Activated T-helper 1 cell treated with anti-CD3 and anti-CD28 coated beads, Interleukin-12 subunit alpha, Interleukin-12 subunit beta, Interleukin-2, Interleukin-4 antibody, amounts not matched to agents 30 ng/mL and 10 ng/mL and 1 ng/mL, durations not matched to agents 14 hours and 24 hours and 36 hours (primary cell): ENCODE measurements around the gene RNF207. TPM values are rescaled to one million over a fixed set of nuclear protein-coding genes. Genes with fewer than 3 reads are reported as not detected.

Experiments
- DNase-seq: peaks from one replicate; pipeline ENCODE4 v3.0.0; 2021; ENCODE audit warnings: low spot score
- H3K27ac Mint-ChIP-seq: one replicate; pipeline ENCODE4 v1.8.0; 2021; ENCODE audit warnings: mild to moderate bottlenecking, mixed read lengths
- H3K27me3 Mint-ChIP-seq: one replicate; pipeline ENCODE4 v1.8.0; 2022; ENCODE audit warnings: mild to moderate bottlenecking, moderate library complexity, mixed read lengths; ENCODE audit not compliant: insufficient read depth
- H3K36me3 Mint-ChIP-seq: one replicate; pipeline ENCODE4 v1.8.0; 2021; ENCODE audit warnings: low read depth, mixed read lengths
- H3K4me1 Mint-ChIP-seq: one replicate; pipeline ENCODE4 v1.8.0; 2021; ENCODE audit warnings: low read depth, mixed read lengths
- H3K4me3 Mint-ChIP-seq: one replicate; pipeline ENCODE4 v1.8.0; 2021; ENCODE audit warnings: mild to moderate bottlenecking, moderate library complexity, mixed read lengths
- H3K9me3 Mint-ChIP-seq: one replicate; pipeline ENCODE4 v1.8.0; 2021; ENCODE audit warnings: mixed read lengths
- intact Hi-C: fragments of 100-400 bp; cut with micrococcal nuclease; formaldehyde crosslinking; loops from one replicate; pipeline ENCODE4 v1.15.1; 2024
- total RNA-seq: library from RNA; stranded (reverse); gene quantifications from 2 replicates; pipeline ENCODE4 v1.2.3, GENCODE V29; 2022

RNF207 gene
- total RNA-seq, 1 donor from 2014 or later: 65.8 TPM

- intact Hi-C loops: loop anchor here (1.0 to 5.0 kb wide), 3 partner anchors 29 to 368 kb away; partner anchors contain the start of genes KLHL21 and RPL22
- no peak for DNase-seq
- H3K27ac Mint-ChIP-seq: peak overlapping the region; percentile 87
- peaks cover 19% of the 10 kb centered on the region for H3K4me1 Mint-ChIP-seq
- peaks cover 20% of the 10 kb centered on the region for H3K36me3 Mint-ChIP-seq
- no peaks in the 10 kb centered on the region for H3K9me3 Mint-ChIP-seq
- peak overlapping the region; percentile 91 for H3K4me3 Mint-ChIP-seq
- peaks cover 3% of the 10 kb centered on the region for H3K27me3 Mint-ChIP-seq
These were observed 28.8 kb downstream of the RNF207 start for GRCh38 chr1:6234502-6235295.

DNA sequence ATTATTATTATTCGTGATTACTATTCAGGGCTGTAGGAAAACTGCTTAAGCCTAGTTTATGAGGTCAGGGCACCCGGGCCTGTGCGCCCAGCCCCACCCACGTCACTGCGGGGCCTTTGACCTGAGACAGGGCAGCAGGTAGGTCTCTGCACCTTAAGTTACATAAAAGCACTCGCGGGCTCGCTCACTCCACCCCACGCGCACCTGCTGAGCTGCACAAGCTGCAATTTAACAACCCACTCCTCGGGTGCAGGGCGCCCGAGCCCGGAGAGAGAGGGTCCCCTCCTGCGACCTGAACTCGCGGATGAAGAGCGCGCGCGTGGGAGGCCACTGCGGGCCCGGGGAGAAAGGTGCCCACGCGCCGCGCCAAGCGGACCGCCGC lies 29.4 kb downstream of the RNF207 start:
- Mint-ChIP-seq H3K9me3 (no peaks in the 10 kb centered on the region), H3K4me1 (peaks cover 19% of the 10 kb centered on the region), H3K27me3 (peaks cover 9% of the 10 kb centered on the region), H3K27ac (peak overlapping the region; percentile 87), H3K4me3 (peak overlapping the region; percentile 91), H3K36me3 (peaks cover 18% of the 10 kb centered on the region)
- DNase-seq: peak; percentile 14
- intact Hi-C loops: loop anchor here (1.0 to 5.0 kb wide), 3 partner anchors 30 to 367 kb away; partner anchors contain the start of genes KLHL21 and RPL22

- Mint-ChIP-seq H3K27ac (no peak overlapping the region), H3K36me3 (peaks cover 15% of the 10 kb centered on the region), H3K4me3 (peak overlapping the region; percentile 37), H3K27me3 (peaks cover 24% of the 10 kb centered on the region), H3K9me3 (no peaks in the 10 kb centered on the region), H3K4me1 (peaks cover 26% of the 10 kb centered on the region)
- intact Hi-C loops: loop anchor here (5.0 kb wide), 1 partner anchor 365 kb away; the partner anchor contains the start of gene KLHL21
- no peak for DNase-seq
These were observed 31.2 kb downstream of the RNF207 start for GRCh38 chr1:6237093-6237492.

DNA sequence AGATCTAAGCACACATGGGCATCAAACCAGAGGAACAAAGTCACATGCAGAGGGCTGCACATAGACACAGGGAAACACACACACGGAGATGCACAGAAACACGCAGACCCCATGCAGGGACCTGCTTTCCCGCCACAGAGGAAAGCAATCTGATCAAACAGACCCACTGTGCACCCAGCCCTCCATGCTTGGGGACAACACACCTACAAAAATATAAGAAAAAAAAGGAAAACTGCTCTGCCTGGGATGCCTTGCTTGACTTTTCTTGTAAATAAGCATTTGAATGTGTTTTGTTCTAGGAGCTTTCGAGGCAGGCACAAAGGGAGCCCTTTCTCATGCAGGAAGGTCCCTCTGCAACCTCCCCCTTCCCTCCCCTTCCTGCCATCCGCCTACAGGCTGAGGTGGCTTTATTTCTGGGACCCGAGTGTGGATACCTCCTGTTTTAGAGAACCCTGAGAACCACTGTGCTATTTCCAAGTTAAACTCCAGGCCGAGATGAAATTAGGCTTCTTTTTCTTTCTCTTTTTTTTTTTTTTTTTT lies 33.4 kb downstream of the RNF207 start:
- no peak for DNase-seq
- intact Hi-C loops: loop anchor here (5.0 kb wide), 1 partner anchor 363 kb away; the partner anchor contains the start of gene KLHL21
- H3K27me3 Mint-ChIP-seq: peaks cover 34% of the 10 kb centered on the region
- H3K4me3 Mint-ChIP-seq: no peak overlapping the region
- peaks cover 15% of the 10 kb centered on the region for H3K4me1 Mint-ChIP-seq
- H3K27ac Mint-ChIP-seq: no peak overlapping the region
- no peaks in the 10 kb centered on the region for H3K9me3 Mint-ChIP-seq
- peaks cover 3% of the 10 kb centered on the region for H3K36me3 Mint-ChIP-seq

DNA sequence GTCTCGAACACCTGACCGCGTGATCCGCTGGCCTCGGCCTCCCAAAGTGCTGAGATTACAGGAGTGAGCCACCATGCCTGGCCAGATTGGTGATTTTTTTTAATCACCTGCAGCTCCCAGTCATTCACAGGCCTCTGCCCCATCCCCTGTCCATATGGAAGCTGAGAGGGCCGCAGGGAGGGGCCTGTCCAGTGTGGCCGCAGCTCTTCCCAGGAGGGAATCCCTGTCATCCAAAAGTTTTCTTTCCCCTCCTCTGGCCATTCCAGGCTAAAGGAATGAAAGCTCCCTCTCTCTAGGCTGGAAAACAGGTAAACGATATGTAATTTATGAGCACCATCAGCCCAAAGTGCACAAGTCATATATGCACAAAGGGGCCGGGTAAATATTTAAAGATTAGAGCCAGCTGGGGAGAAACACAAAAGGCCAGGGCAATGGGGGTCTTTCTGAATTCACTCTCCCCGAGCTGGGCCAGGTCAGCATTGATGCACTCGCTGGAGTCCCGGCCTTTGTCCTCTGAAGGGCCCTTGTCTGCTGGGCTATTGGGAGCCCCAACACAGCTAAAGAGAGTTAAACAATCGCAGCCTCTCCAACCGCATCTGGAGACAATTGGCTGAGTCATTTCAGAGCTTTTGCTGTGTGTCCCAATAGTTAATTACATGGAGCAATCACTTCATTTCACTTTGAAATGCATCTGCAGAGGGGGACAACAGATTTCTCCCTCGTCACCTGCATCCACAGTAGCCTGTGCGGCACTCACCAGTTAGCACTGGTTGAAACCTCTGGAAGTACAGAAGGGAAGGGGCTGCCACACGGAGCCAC lies 34.2 kb downstream of the RNF207 start:
- DNase-seq: no peak
- H3K4me3 Mint-ChIP-seq: no peak overlapping the region
- H3K4me1 Mint-ChIP-seq: peaks cover 7% of the 10 kb centered on the region
- H3K36me3 Mint-ChIP-seq: peaks cover 3% of the 10 kb centered on the region
- peaks cover 38% of the 10 kb centered on the region for H3K27me3 Mint-ChIP-seq
- H3K27ac Mint-ChIP-seq: no peak overlapping the region
- no peaks in the 10 kb centered on the region for H3K9me3 Mint-ChIP-seq
- intact Hi-C loops: loop anchor here (5.0 kb wide), 1 partner anchor 362 kb away; the partner anchor contains the start of gene KLHL21

DNA sequence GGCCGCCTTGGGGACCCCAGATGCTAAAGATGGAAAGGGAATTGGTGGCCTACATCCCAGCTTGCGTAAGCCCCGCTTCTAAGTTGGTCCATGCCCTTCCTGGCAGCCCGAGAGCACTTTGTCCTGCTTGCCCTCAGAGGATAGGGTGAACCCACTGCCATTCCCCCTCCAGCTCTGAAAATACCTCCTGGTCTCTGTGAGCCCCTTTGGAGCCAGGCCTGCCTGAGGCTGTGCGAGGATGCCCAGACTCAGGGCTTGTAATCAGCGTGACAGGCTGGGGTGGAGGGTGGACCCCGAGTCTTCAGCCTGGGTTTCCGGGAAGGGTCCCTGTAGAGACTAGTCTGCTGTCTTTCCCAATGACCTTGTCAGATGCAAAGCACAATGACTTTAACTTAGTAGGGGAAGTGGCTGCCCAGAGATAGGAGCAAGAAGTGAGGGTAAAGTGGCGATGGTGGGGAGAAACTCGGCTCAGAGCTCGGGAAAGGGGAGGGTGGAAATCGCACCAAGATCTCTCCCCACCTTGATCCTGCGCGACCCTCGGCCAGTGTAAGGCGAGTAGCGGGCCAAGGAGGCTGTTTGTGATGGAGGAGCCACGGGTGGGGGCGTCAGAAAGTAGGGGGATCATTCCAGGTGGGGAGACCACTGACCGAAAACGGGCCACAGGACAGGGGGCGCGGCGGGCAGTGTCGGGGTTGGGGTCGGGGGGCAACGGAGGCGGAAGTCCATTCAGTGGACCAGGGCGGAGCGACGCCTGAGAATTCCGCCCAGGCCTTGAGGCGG lies 35.4 kb downstream of the RNF207 start:
- H3K27ac Mint-ChIP-seq: peak overlapping the region; percentile 56

GRCh38 chr1:6241887-6242740 lies 36.2 kb downstream of the RNF207 start:
- peaks cover 11% of the 10 kb centered on the region for H3K4me1 Mint-ChIP-seq
- DNase-seq: no peak
- H3K36me3 Mint-ChIP-seq: peaks cover 3% of the 10 kb centered on the region
- intact Hi-C loops: no loop called here
- H3K4me3 Mint-ChIP-seq: no peak overlapping the region
- peaks cover 48% of the 10 kb centered on the region for H3K27me3 Mint-ChIP-seq
- no peak overlapping the region for H3K27ac Mint-ChIP-seq
- H3K9me3 Mint-ChIP-seq: no peaks in the 10 kb centered on the region

More for the DNA sequence above, 35.4 kb downstream of the RNF207 start:
- no peak for DNase-seq
- intact Hi-C loops: no loop called here
- peaks cover 3% of the 10 kb centered on the region for H3K36me3 Mint-ChIP-seq
- H3K4me1 Mint-ChIP-seq: peaks cover 7% of the 10 kb centered on the region
- H3K9me3 Mint-ChIP-seq: no peaks in the 10 kb centered on the region
- no peak overlapping the region for H3K4me3 Mint-ChIP-seq
- H3K27me3 Mint-ChIP-seq: peaks cover 40% of the 10 kb centered on the region

DNA sequence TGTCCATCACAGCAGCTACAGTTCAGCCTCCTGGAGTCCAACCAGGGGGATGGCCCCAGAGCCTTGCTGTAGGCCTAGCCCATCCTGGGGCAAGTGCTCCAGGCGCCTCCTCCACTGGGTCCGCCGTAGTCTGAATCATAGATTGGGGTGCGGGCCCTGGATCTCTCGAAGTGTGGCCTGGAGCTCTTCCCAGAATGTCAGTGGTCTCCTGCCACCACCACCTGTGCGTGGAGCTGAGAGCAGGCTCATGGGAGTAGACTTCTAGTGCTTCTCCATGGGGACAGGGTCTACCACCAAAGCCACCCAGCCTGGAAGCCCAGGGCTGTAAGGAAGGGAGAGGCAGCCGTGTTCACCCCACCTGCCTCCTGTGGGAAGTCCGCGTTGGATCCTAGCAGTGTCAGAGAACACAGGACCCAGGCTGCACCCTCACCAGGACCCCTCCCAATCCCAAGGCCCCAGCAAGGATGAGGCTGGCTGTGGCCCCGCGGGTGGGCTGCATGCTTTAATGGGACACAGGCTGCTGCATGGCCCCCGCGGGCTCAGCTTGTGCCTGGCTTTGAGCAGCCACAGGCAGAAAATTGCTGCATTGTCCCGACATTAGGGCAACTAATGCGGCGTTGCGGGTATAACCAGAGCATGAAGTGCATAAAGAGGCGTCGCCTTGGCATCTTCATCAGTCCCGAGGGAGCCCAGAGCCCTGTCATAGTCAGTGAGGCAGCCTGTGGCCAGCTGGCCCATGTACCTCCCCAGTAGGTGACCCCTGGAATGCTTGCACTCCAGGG lies 37.3 kb downstream of the RNF207 start:
- Mint-ChIP-seq H3K4me3 (no peak overlapping the region), H3K4me1 (peaks cover 11% of the 10 kb centered on the region), H3K27me3 (peaks cover 56% of the 10 kb centered on the region), H3K36me3 (peaks cover 3% of the 10 kb centered on the region), H3K27ac (no peak overlapping the region), H3K9me3 (no peaks in the 10 kb centered on the region)
- intact Hi-C loops: no loop called here
- DNase-seq: no peak

GRCh38 chr1:6243993-6244392 lies 38.1 kb downstream of the RNF207 start, which contains the start of gene HES3:
Gene HES3, plus strand, starts transcription at chr1:6244179. Its CDS starts 187 bp downstream, at chr1:6244366.
- H3K9me3 Mint-ChIP-seq: no peaks in the 10 kb centered on the region
- intact Hi-C loops: loop anchor here (2.0 kb wide), 1 partner anchor 191 kb away; no protein-coding TSS in a partner anchor
- no peak for DNase-seq
- peaks cover 11% of the 10 kb centered on the region for H3K4me1 Mint-ChIP-seq
- no peak within 1 kb of the TSS for H3K4me3 Mint-ChIP-seq
- H3K27me3 Mint-ChIP-seq: peaks cover 60% of the 10 kb centered on the region
- peaks cover 3% of the 10 kb centered on the region for H3K36me3 Mint-ChIP-seq
- H3K27ac Mint-ChIP-seq: no peak within 1 kb of the TSS

DNA sequence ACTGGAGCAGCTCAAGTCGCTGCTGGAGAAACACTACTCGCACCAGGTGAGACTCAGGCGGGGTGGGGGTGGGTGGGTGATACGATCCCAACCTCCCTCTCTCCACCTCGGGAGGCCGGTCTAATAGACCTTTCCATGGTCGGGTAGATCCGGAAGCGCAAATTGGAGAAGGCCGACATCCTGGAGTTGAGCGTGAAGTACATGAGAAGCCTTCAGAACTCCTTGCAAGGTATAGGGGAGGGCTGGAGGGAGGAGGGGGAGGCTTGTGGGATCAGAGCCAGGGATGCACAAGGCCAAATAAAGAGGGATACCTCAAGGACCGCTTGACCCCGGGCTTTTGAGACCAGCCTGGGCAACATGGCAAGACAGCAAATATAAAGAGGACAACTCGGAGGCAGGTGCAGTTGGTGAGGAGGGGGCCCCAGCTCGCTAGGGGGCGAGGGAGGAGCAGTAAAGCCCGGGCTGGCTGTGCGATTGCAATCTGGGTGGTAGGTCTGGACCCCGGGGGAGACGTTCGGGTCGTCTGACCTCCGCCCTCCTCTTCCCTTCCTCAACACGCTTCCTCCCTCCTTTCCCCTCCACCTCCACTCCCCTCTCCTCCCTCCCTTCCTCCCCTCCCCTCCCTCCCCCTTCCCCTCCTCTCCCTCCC lies 38.6 kb downstream of the RNF207 start:
- Mint-ChIP-seq H3K36me3 (peaks cover 3% of the 10 kb centered on the region), H3K27me3 (peaks cover 58% of the 10 kb centered on the region), H3K4me3 (no peak overlapping the region), H3K9me3 (no peaks in the 10 kb centered on the region), H3K4me1 (peaks cover 11% of the 10 kb centered on the region), H3K27ac (no peak overlapping the region)
- DNase-seq: no peak
- intact Hi-C loops: loop anchor here (1.0 to 5.0 kb wide), 5 partner anchors 8 to 218 kb away; partner anchors contain the start of gene ESPN
